MM.1S (cell line): ENCODE measurements around the gene NT5C1A.

ENCODE experiments used
- DNase-seq: peaks from one replicate; pipeline ENCODE4 v3.0.0-alpha.2; 2015
- H2AFZ ChIP-seq: fragments of 300-600 bp; sonication (generic); 2 replicates; pipeline ENCODE4 v1.6.0; 2016; ENCODE audit warnings: antibody characterized with exemption, low read length
- H3F3A ChIP-seq: fragments of 300-600 bp; sonication (generic); 2 replicates; pipeline ENCODE4 v1.6.1; 2016; ENCODE audit warnings: mild to moderate bottlenecking, antibody characterized with exemption, low read length, moderate library complexity, mixed read lengths; ENCODE audit not compliant: insufficient read depth
- H3K27ac ChIP-seq: fragments of 300-600 bp; sonication (generic); 2 replicates; pipeline ENCODE4 v1.5.1; 2016; ENCODE audit warnings: mild to moderate bottlenecking, low read length
- H3K27me3 ChIP-seq: fragments of 300-600 bp; sonication (generic); replicated peaks from 2 replicates; pipeline ENCODE4 v1.6.0; 2016; ENCODE audit warnings: low read length; ENCODE audit not compliant: insufficient read depth
- H3K36me3 ChIP-seq: fragments of 300-600 bp; sonication (generic); replicated peaks from 2 replicates; pipeline ENCODE4 v1.6.1; 2016; ENCODE audit warnings: mild to moderate bottlenecking, low read length, mixed read lengths; ENCODE audit not compliant: insufficient read depth
- H3K4me1 ChIP-seq: fragments of 300-600 bp; sonication (generic); 2 replicates; pipeline ENCODE4 v1.6.1; 2016; ENCODE audit warnings: low read length, mixed read lengths
- H3K4me2 ChIP-seq: fragments of 300-600 bp; sonication (generic); 2 replicates; pipeline ENCODE4 v1.6.0; 2016; ENCODE audit warnings: low read depth, low read length
- H3K4me3 ChIP-seq: fragments of 300-600 bp; sonication (generic); 2 replicates; pipeline ENCODE4 v1.5.1; 2016; ENCODE audit warnings: low read length, mixed read lengths
- H3K79me2 ChIP-seq: fragments of 300-600 bp; sonication (generic); 2 replicates; pipeline ENCODE4 v1.6.1; 2016; ENCODE audit warnings: mixed run types, low read length, mixed read lengths
- H3K9ac ChIP-seq: fragments of 300-600 bp; sonication (generic); 2 replicates; pipeline ENCODE4 v1.6.1; 2016; ENCODE audit warnings: low read length, mixed read lengths
- H3K9me2 ChIP-seq: fragments of 300-600 bp; sonication (generic); replicated peaks from 2 replicates; pipeline ENCODE4 v1.6.1; 2016; ENCODE audit warnings: mild to moderate bottlenecking, low read length, mixed read lengths; ENCODE audit not compliant: insufficient read depth
- H3K9me3 ChIP-seq: fragments of 300-600 bp; sonication (generic); replicated peaks from 2 replicates; pipeline ENCODE4 v1.6.1; 2016; ENCODE audit warnings: mild to moderate bottlenecking, low read length, mixed read lengths; ENCODE audit not compliant: insufficient read depth
- H4K20me1 ChIP-seq: fragments of 300-600 bp; sonication (generic); 2 replicates; pipeline ENCODE4 v1.6.1; 2016; ENCODE audit warnings: mild to moderate bottlenecking, low read length, moderate library complexity, mixed read lengths; ENCODE audit not compliant: insufficient read depth
- CTCF ChIP-seq: fragments of 300-600 bp; sonication (generic); IDR thresholded peaks from 2 replicates; pipeline ENCODE4 v1.5.1; 2016; ENCODE audit warnings: antibody characterized with exemption, low read length, mixed read lengths
- EZH2 ChIP-seq: fragments of 300-600 bp; sonication (generic); optimal IDR thresholded peaks from 2 replicates; pipeline ENCODE3; 2017; ENCODE audit warnings: low read depth, mild to moderate bottlenecking, antibody characterized with exemption, low read length, mixed read lengths
- EZH2phosphoT487 ChIP-seq: fragments of 300-600 bp; sonication (generic); IDR thresholded peaks from 2 replicates; pipeline ENCODE4 v1.6.1; 2018; ENCODE audit warnings: antibody characterized with exemption, low read length

NT5C1A gene

GRCh38 chr1:39653546-39654031, 18.3 kb downstream of the NT5C1A start:
- Histone ChIP-seq H2AFZ (peak overlapping the region; percentile 42), H3K9me2 (no peaks in the 10 kb centered on the region), H3K27me3 (no peaks in the 10 kb centered on the region), H3K4me3 (no peak overlapping the region), H3K27ac (no peak overlapping the region), H3K36me3 (no peaks in the 10 kb centered on the region), H3K4me2 (peak overlapping the region; percentile 40; the same call in 1 of the 2 replicates), H4K20me1 (no peaks in the 10 kb centered on the region), H3F3A (no peaks in the 10 kb centered on the region), H3K4me1 (peaks cover 15% of the 10 kb centered on the region), H3K79me2 (no peaks in the 10 kb centered on the region), H3K9ac (no peak overlapping the region), H3K9me3 (no peaks in the 10 kb centered on the region)
- peak; percentile 85 for TF ChIP-seq CTCF
- no peak for TF ChIP-seq EZH2phosphoT487
- TF ChIP-seq EZH2: no peak
- peak; percentile 85 for DNase-seq

GRCh38 chr1:39652554-39652953, 19.4 kb downstream of the NT5C1A start:
- no peak overlapping the region for H3K4me2 ChIP-seq

GRCh38 chr1:39652105-39652504, 19.8 kb downstream of the NT5C1A start:
- Histone ChIP-seq H3K79me2 (no peaks in the 10 kb centered on the region), H3K9me3 (no peaks in the 10 kb centered on the region), H2AFZ (no peak overlapping the region), H4K20me1 (no peaks in the 10 kb centered on the region), H3K4me2 (no peak overlapping the region), H3K4me3 (no peak overlapping the region), H3K36me3 (no peaks in the 10 kb centered on the region), H3K27ac (no peak overlapping the region), H3K4me1 (peaks cover 9% of the 10 kb centered on the region), H3F3A (no peaks in the 10 kb centered on the region), H3K9ac (no peak overlapping the region), H3K27me3 (no peaks in the 10 kb centered on the region), H3K9me2 (no peaks in the 10 kb centered on the region)
- no peak for DNase-seq
- TF ChIP-seq EZH2: no peak
- no peak for TF ChIP-seq EZH2phosphoT487
- no peak for TF ChIP-seq CTCF

More at GRCh38 chr1:39652554-39652953, 19.4 kb downstream of the NT5C1A start:
- DNase-seq: no peak
- Histone ChIP-seq H3K4me3 (no peak overlapping the region), H3K9me3 (no peaks in the 10 kb centered on the region), H3K27ac (no peak overlapping the region), H3F3A (no peaks in the 10 kb centered on the region), H3K9me2 (no peaks in the 10 kb centered on the region), H3K36me3 (no peaks in the 10 kb centered on the region), H3K4me1 (peaks cover 11% of the 10 kb centered on the region), H2AFZ (no peak overlapping the region), H4K20me1 (no peaks in the 10 kb centered on the region), H3K27me3 (no peaks in the 10 kb centered on the region), H3K9ac (no peak overlapping the region), H3K79me2 (no peaks in the 10 kb centered on the region)
- TF ChIP-seq CTCF (no peak), EZH2phosphoT487 (no peak), EZH2 (no peak)
